ENCODE results near the gene CCL1. TPM values are rescaled to one million over a fixed set of nuclear protein-coding genes. Genes with fewer than 3 reads are reported as not detected.

Gene CCL1
- total RNA-seq, 1 experiment from 2014 or later: not detected

GRCh38 chr17:34369571-34369970 is 6.5 kb upstream of the CCL1 start (continued):
- TF ChIP-seq ARID4B (CRISPR knock-in tag; IDR thresholded peaks at IDR 0.05; ENCODE audit: borderline replicate concordance): no peak
- TF ChIP-seq AR (CRISPR knock-in tag; IDR thresholded peaks at IDR 0.05): no peak
- no peak for TF ChIP-seq ZNF512 (CRISPR knock-in tag; IDR thresholded peaks at IDR 0.05; ENCODE audit: borderline replicate concordance)

- CTCF ChIA-PET: interaction anchor here (1.0 to 2.4 kb wide), 4 partner anchors 8 to 198 kb away, joined by 3 to 8 read pairs (median 5); no protein-coding TSS in a partner anchor
- H3K4me3 Mint-ChIP-seq: no peak overlapping the region
- peaks cover 16% of the 10 kb centered on the region for H3K4me1 Mint-ChIP-seq
- no peaks in the 10 kb centered on the region for H3K9me3 Mint-ChIP-seq
- DNase-seq (ENCODE audit: low spot score) (no peak), ATAC-seq (no peak)
- POLR2A ChIA-PET: no interaction called here
- H3K27me3 Mint-ChIP-seq (ENCODE audit: low read depth): 0 out of 2 replicates have a peak, but pooled peaks cover 2% of the 10 kb centered on the region
- H3K36me3 Mint-ChIP-seq: no peaks in the 10 kb centered on the region
- TF ChIP-seq ZNF423 (CRISPR knock-in tag; IDR thresholded peaks at IDR 0.05) (no peak), TP53 (CRISPR knock-in tag; IDR thresholded peaks at IDR 0.05) (no peak), SOX15 (CRISPR knock-in tag; IDR thresholded peaks at IDR 0.05) (no peak)
- H3K27ac Mint-ChIP-seq: no peak overlapping the region
Observed at GRCh38 chr17:34368946-34369500, 6.0 kb upstream of the CCL1 start.

- CTCF ChIA-PET: interaction anchor here (0.8 to 2.4 kb wide), 5 partner anchors 19 to 197 kb away, joined by 3 to 7 read pairs (median 3); no protein-coding TSS in a partner anchor
- H3K27ac Mint-ChIP-seq: no peak overlapping the region
- POLR2A ChIA-PET: no interaction called here
- no peak overlapping the region for H3K4me3 Mint-ChIP-seq
- H3K36me3 Mint-ChIP-seq: no peaks in the 10 kb centered on the region
- no peak for DNase-seq (ENCODE audit: low spot score)
- 0 out of 2 replicates have a peak, but pooled peaks cover 4% of the 10 kb centered on the region for H3K27me3 Mint-ChIP-seq (ENCODE audit: low read depth)
- TF ChIP-seq ZNF263 (CRISPR knock-in tag; IDR thresholded peaks at IDR 0.05; ENCODE audit: low read depth): no peak
- TF ChIP-seq SMAD3 (CRISPR knock-in tag; IDR thresholded peaks at IDR 0.05; ENCODE audit: borderline replicate concordance): no peak
- no peak for TF ChIP-seq NFE2L1 (CRISPR knock-in tag; IDR thresholded peaks at IDR 0.05)
- no peak for TF ChIP-seq CREB1 (CRISPR knock-in tag; IDR thresholded peaks at IDR 0.05)
- no peak for TF ChIP-seq MAX (CRISPR knock-in tag; IDR thresholded peaks at IDR 0.05)
- TF ChIP-seq PRRX2 (CRISPR knock-in tag; IDR thresholded peaks at IDR 0.05): no peak
- no peak for TF ChIP-seq ESRRA (CRISPR knock-in tag; IDR thresholded peaks at IDR 0.05; ENCODE audit: borderline replicate concordance)
- no peak for TF ChIP-seq JAZF1 (CRISPR knock-in tag; IDR thresholded peaks at IDR 0.05)
- no peak for TF ChIP-seq ZNF671 (CRISPR knock-in tag; IDR thresholded peaks at IDR 0.05)
- no peak for TF ChIP-seq FOXP1 (CRISPR knock-in tag; IDR thresholded peaks at IDR 0.05; ENCODE audit: borderline replicate concordance)
- TF ChIP-seq NFATC4 (CRISPR knock-in tag; IDR thresholded peaks at IDR 0.05): no peak
- TF ChIP-seq CREM (CRISPR knock-in tag; IDR thresholded peaks at IDR 0.05): no peak
- peaks cover 16% of the 10 kb centered on the region for H3K4me1 Mint-ChIP-seq
- no peaks in the 10 kb centered on the region for H3K9me3 Mint-ChIP-seq
- ATAC-seq: no peak
Observed at GRCh38 chr17:34368196-34368945, 5.3 kb upstream of the CCL1 start.

Data from WTC11 (cell line).